HG02763 (cell line): ENCODE results near the gene CCDC78.

Experiments
- ATAC-seq: cut with Tn5 transposase; IDR thresholded peaks from one replicate; pipeline ENCODE4 v1.9.1; 2021; ENCODE audit warnings: mild to moderate bottlenecking, moderate library complexity; ENCODE audit not compliant: unreplicated experiment

CCDC78 gene

GRCh38 chr16:726438-727290, at the start of gene CCDC78, which contains the start of gene HAGHL:
TSS of gene CCDC78 (minus strand) at chr16:726443. CDS start at chr16:726367, 76 bp downstream.
TSS of gene HAGHL (plus strand) at chr16:727106. CDS start at chr16:727510, 404 bp downstream.
- no peak for ATAC-seq

GRCh38 chr16:775236-775796, 49.1 kb upstream of the CCDC78 start:
- no peak for ATAC-seq

- no peak for ATAC-seq
Measured at GRCh38 chr16:774086-775001, 48.1 kb upstream of the CCDC78 start.

GRCh38 chr16:772959-773358, 46.7 kb upstream of the CCDC78 start:
- ATAC-seq = no peak

- ATAC-seq = no peak
Measured at GRCh38 chr16:770411-770810, 44.2 kb upstream of the CCDC78 start.

GRCh38 chr16:769934-770333, 43.7 kb upstream of the CCDC78 start:
- no peak for ATAC-seq

- no peak for ATAC-seq
Measured at GRCh38 chr16:769184-769784, 43.0 kb upstream of the CCDC78 start.

- no peak for ATAC-seq
Measured at GRCh38 chr16:768428-768827, 42.2 kb upstream of the CCDC78 start.

- ATAC-seq = no peak
Measured at GRCh38 chr16:767743-768235, 41.5 kb upstream of the CCDC78 start.

GRCh38 chr16:766820-767640, 40.8 kb upstream of the CCDC78 start:
- no peak for ATAC-seq

- ATAC-seq = no peak
Measured at GRCh38 chr16:766008-766819, 40.0 kb upstream of the CCDC78 start.

GRCh38 chr16:765488-765865, 39.2 kb upstream of the CCDC78 start:
- ATAC-seq = no peak

GRCh38 chr16:764848-765487, 38.7 kb upstream of the CCDC78 start:
- ATAC-seq = no peak

GRCh38 chr16:764184-764750, 38.0 kb upstream of the CCDC78 start:
- no peak for ATAC-seq

GRCh38 chr16:763369-764183, 37.3 kb upstream of the CCDC78 start:
- ATAC-seq = no peak

- ATAC-seq = no peak
Measured at GRCh38 chr16:762595-763268, 36.5 kb upstream of the CCDC78 start.
